Mesenchymal stem cell (in vitro differentiated cells and primary cell): ENCODE results near the gene RAB11B.

ENCODE experiments used
- DNase-seq: peaks from one replicate; pipeline ENCODE4 v3.0.0-alpha.2; 2013
- H2AFZ ChIP-seq: one replicate; pipeline ENCODE4 v1.6.1; 2013; ENCODE audit warnings: low read depth, mild to moderate bottlenecking, control low read depth, inconsistent platforms, low read length, moderate library complexity
- H2AK5ac ChIP-seq: 2 replicates; pipeline ENCODE4 v1.6.1; 2013; ENCODE audit warnings: low read length, moderate library complexity, mild to moderate bottlenecking, inconsistent platforms; ENCODE audit not compliant: severe bottlenecking
- H2BK120ac ChIP-seq: one replicate; pipeline ENCODE4 v1.6.1; 2013; ENCODE audit warnings: low read depth, mild to moderate bottlenecking, inconsistent platforms, low read length, moderate library complexity
- H2BK12ac ChIP-seq, 2 experiments: one replicate each; pipeline ENCODE4 v1.6.1; 2013; ENCODE audit warnings: inconsistent platforms in 2 of 2, low read length in 2 of 2, mild to moderate bottlenecking in 2 of 2, moderate library complexity in 2 of 2, control low read depth in 1 of 2
- H2BK15ac ChIP-seq: one replicate; pipeline ENCODE4 v1.6.1; 2013; ENCODE audit warnings: mild to moderate bottlenecking, low read depth, inconsistent platforms; ENCODE audit not compliant: poor library complexity, severe bottlenecking
- H2BK5ac ChIP-seq: 2 replicates; pipeline ENCODE4 v1.6.1; 2013; ENCODE audit warnings: low read depth, mild to moderate bottlenecking, low read length, control low read depth, inconsistent platforms; ENCODE audit not compliant: poor library complexity, severe bottlenecking
- H3K14ac ChIP-seq, 2 experiments: one replicate each; pipeline ENCODE4 v1.6.1; 2013; ENCODE audit warnings: inconsistent platforms in 2 of 2, low read length in 2 of 2, control low read depth in 1 of 2, mild to moderate bottlenecking in 1 of 2, moderate library complexity in 1 of 2
- H3K18ac ChIP-seq, 2 experiments: one replicate each; pipeline ENCODE4 v1.6.1; 2013; ENCODE audit warnings: inconsistent platforms in 2 of 2, low read length in 2 of 2, control low read depth in 1 of 2, low read depth in 1 of 2, mild to moderate bottlenecking in 1 of 2
- H3K23ac ChIP-seq, 2 experiments: one replicate each; pipeline ENCODE4 v1.6.1; 2013; ENCODE audit warnings: inconsistent platforms in 2 of 2, low read length in 2 of 2, mild to moderate bottlenecking in 2 of 2, moderate library complexity in 2 of 2, control low read depth in 1 of 2
- H3K27ac ChIP-seq: 2 replicates; pipeline ENCODE4 v1.5.1; 2013; ENCODE audit warnings: mild to moderate bottlenecking, moderate library complexity, low read length, control low read depth, inconsistent platforms; ENCODE audit not compliant: poor library complexity, severe bottlenecking
- H3K27me3 ChIP-seq, 2 experiments: 2 replicates each; pipeline versions ENCODE4 v1.6.1 to v1.7.0; 2013; ENCODE audit warnings: low read length in 2 of 2, mild to moderate bottlenecking in 2 of 2, moderate library complexity in 2 of 2, control low read depth in 1 of 2, inconsistent platforms in 1 of 2; ENCODE audit not compliant: control insufficient read depth in 1 of 2, insufficient read depth in 1 of 2
- H3K36me3 ChIP-seq, 2 experiments: 2 replicates each; pipeline versions ENCODE4 v1.6.1 to v1.7.0; 2013; ENCODE audit warnings: low read length in 2 of 2, control low read depth in 1 of 2, inconsistent platforms in 1 of 2, low read depth in 1 of 2, mild to moderate bottlenecking in 1 of 2; ENCODE audit not compliant: insufficient read depth in 2 of 2, control insufficient read depth in 1 of 2
- H3K4ac ChIP-seq, 2 experiments: one replicate each; pipeline ENCODE4 v1.6.1; 2013; ENCODE audit warnings: inconsistent platforms in 2 of 2, low read length in 2 of 2, mild to moderate bottlenecking in 2 of 2, moderate library complexity in 2 of 2, control low read depth in 1 of 2, low read depth in 1 of 2
- H3K4me1 ChIP-seq: 2 replicates; pipeline ENCODE4 v1.6.1; 2013; ENCODE audit warnings: low read depth, low read length, control low read depth; ENCODE audit not compliant: control insufficient read depth, insufficient read depth
- H3K4me2 ChIP-seq: 2 replicates; pipeline ENCODE4 v1.6.1; 2013; ENCODE audit warnings: low read length, mild to moderate bottlenecking, inconsistent platforms; ENCODE audit not compliant: poor library complexity, severe bottlenecking
- H3K4me3 ChIP-seq, 2 experiments: 2 replicates each; pipeline versions ENCODE4 v1.5.1 to v1.7.0; 2013; ENCODE audit warnings: low read length in 2 of 2, mild to moderate bottlenecking in 2 of 2, control low read depth in 1 of 2, low read depth in 1 of 2; ENCODE audit not compliant: insufficient read depth in 1 of 2
- H3K79me1 ChIP-seq: replicated peaks from 2 replicates; pipeline ENCODE4 v1.6.1; 2013; ENCODE audit warnings: mild to moderate bottlenecking, control low read depth, low read length, inconsistent platforms; ENCODE audit not compliant: poor library complexity, severe bottlenecking
- H3K9ac ChIP-seq: 2 replicates; pipeline ENCODE4 v1.7.0; 2013; ENCODE audit warnings: mild to moderate bottlenecking, low read length, moderate library complexity
- H3K9me3 ChIP-seq: 2 replicates; pipeline ENCODE4 v1.7.0; 2013; ENCODE audit warnings: mild to moderate bottlenecking, low read length; ENCODE audit not compliant: control insufficient read depth
- H4K8ac ChIP-seq: one replicate; pipeline ENCODE4 v1.6.1; 2013; ENCODE audit warnings: inconsistent platforms, mild to moderate bottlenecking, low read length, moderate library complexity
- H4K91ac ChIP-seq: one replicate; pipeline ENCODE4 v1.6.1; 2013; ENCODE audit warnings: mild to moderate bottlenecking, low read length, inconsistent platforms
- WGBS: methylation state at CpG from one replicate; pipeline ENCODE4 v1.1.7; 2013; ENCODE audit warnings: mixed read lengths; 5-methylcytosine and 5-hydroxymethylcytosine counted together

Gene RAB11B

GRCh38 chr19:8361921-8362793 lies 28.0 kb upstream of the RAB11B start:
- H4K8ac ChIP-seq, result peak overlapping the region; percentile 83
- 45% methylated on average over 10 of the region's 12 CpGs for WGBS
- H4K91ac ChIP-seq, result peak overlapping the region; percentile 48

GRCh38 chr19:8363803-8364771 lies 26.1 kb upstream of the RAB11B start, which contains the start of gene ANGPTL4:
TSS of gene ANGPTL4 (plus strand) at chr19:8364155. CDS start at chr19:8364322, 167 bp downstream.
- H2BK5ac ChIP-seq, result peak within 1 kb of the TSS; percentile 61
- H3K9ac ChIP-seq, result peak within 1 kb of the TSS; percentile 89
- peak within 1 kb of the TSS; percentile 65 for H2BK15ac ChIP-seq
- peak within 1 kb of the TSS; percentile 86 for H3K27ac ChIP-seq
- no peaks in the 10 kb centered on the region for H3K9me3 ChIP-seq
- peak within 1 kb of the TSS; percentile 99 for H2AK5ac ChIP-seq
- peak within 1 kb of the TSS; percentile 87 for H4K8ac ChIP-seq
- H3K4ac ChIP-seq, result peak within 1 kb of the TSS; percentile 20 to 97
- H3K36me3 ChIP-seq, result peaks cover 19 to 24% of the 10 kb centered on the region in 2 experiments
- H2BK12ac ChIP-seq, result peak within 1 kb of the TSS; percentile 6 to 97
- H3K4me3 ChIP-seq, result peak within 1 kb of the TSS; percentile 75 to 94
- under 1% methylated on average over 69 of the region's 81 CpGs for WGBS
- peak within 1 kb of the TSS in 1 of 2 experiments; percentile 99 for H3K23ac ChIP-seq
- peak within 1 kb of the TSS; percentile 39 for H2BK120ac ChIP-seq
- peaks cover 55% of the 10 kb centered on the region for H3K4me1 ChIP-seq
- peaks cover 2% of the 10 kb centered on the region for H3K79me1 ChIP-seq
- H2AFZ ChIP-seq, result peak within 1 kb of the TSS; percentile 47
- peak within 1 kb of the TSS; percentile 78 for H3K4me2 ChIP-seq
- H3K27me3 ChIP-seq, result no peaks in the 10 kb centered on the region
- peak within 1 kb of the TSS in 1 of 2 experiments; percentile 98 for H3K14ac ChIP-seq
- DNase-seq, result peak; percentile 88
- H4K91ac ChIP-seq, result peak within 1 kb of the TSS; percentile 88
- peak within 1 kb of the TSS; percentile 89 to 100 for H3K18ac ChIP-seq

More at GRCh38 chr19:8361921-8362793, 28.0 kb upstream of the RAB11B start:
- Histone ChIP-seq H3K4me3 (peak overlapping the region in 1 of 2 experiments; percentile 10), H3K9me3 (no peaks in the 10 kb centered on the region), H2AFZ (no peak overlapping the region), H3K9ac (peak overlapping the region; percentile 67), H3K14ac (no peak overlapping the region), H2BK12ac (peak overlapping the region; percentile 16 to 94), H2BK5ac (peak overlapping the region; percentile 71), H3K4ac (peak overlapping the region; percentile 5 to 73), H3K23ac (no peak overlapping the region), H3K27me3 (no peaks in the 10 kb centered on the region), H3K4me2 (peak overlapping the region; percentile 24), H3K4me1 (peaks cover 40% of the 10 kb centered on the region), H3K36me3 (peaks cover 9% of the 10 kb centered on the region in 2 experiments), H2AK5ac (peak overlapping the region; percentile 91), H3K18ac (peak overlapping the region; percentile 4 to 94), H2BK15ac (no peak overlapping the region), H3K79me1 (no peaks in the 10 kb centered on the region), H3K27ac (peak overlapping the region; percentile 92), H2BK120ac (peak overlapping the region; percentile 54)
- peak; percentile 99 for DNase-seq

- peak overlapping the region; percentile 19 for H3K4me2 ChIP-seq
- H3K4ac ChIP-seq, result peak overlapping the region; percentile 15 to 22
- H2AFZ ChIP-seq, result no peak overlapping the region
- peak overlapping the region in 1 of 2 experiments; percentile 36 for H3K14ac ChIP-seq
- H3K9me3 ChIP-seq, result no peaks in the 10 kb centered on the region
- peak overlapping the region; percentile 5 to 94 for H3K4me3 ChIP-seq
- WGBS, result 95% methylated on average over 11 of the region's 11 CpGs
- no peak overlapping the region for H2BK5ac ChIP-seq
- H2BK15ac ChIP-seq, result no peak overlapping the region
- H3K27me3 ChIP-seq, result no peaks in the 10 kb centered on the region
- H3K27ac ChIP-seq, result peak overlapping the region; percentile 53
- no peak overlapping the region for H4K8ac ChIP-seq
- H3K36me3 ChIP-seq, result peaks cover 31 to 40% of the 10 kb centered on the region in 2 experiments
- H3K9ac ChIP-seq, result no peak overlapping the region
- DNase-seq, result peak; percentile 25
- H2BK120ac ChIP-seq, result no peak overlapping the region
- peak overlapping the region; percentile 23 to 53 for H2BK12ac ChIP-seq
- H3K18ac ChIP-seq, result peak overlapping the region; percentile 57 to 61
- peaks cover 56% of the 10 kb centered on the region for H3K4me1 ChIP-seq
- no peak overlapping the region for H3K23ac ChIP-seq
- peak overlapping the region; percentile 60 for H2AK5ac ChIP-seq
- H3K79me1 ChIP-seq, result peaks cover 6% of the 10 kb centered on the region
- H4K91ac ChIP-seq, result peak overlapping the region; percentile 30
Observed at GRCh38 chr19:8366121-8366581, 24.0 kb upstream of the RAB11B start.
